ENCODE results near the gene TMEM108.
A peak's percentile ranks its signal among the peaks of the same experiment; 100 is the strongest.

The TMEM108 gene

DNA sequence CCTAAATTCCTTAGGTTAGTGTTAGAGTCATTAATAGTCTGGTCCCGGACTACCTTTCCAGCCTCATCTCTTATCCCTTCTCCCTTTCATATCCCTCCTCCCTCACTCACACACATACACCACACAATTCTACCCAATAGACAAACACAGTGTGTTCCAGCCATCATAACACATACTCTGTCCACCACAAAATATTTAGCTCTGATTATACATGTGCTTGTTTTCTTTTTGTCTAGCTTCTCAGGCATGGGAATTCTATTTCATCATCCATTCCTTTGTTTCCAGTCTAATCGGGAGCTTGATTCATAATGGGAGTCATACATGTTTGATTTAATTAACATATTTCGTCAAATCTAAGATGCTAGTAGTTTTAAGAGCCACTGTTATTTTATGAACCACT is 199.8 kb downstream of the TMEM108 start:
- DNase-seq: no peak

DNA sequence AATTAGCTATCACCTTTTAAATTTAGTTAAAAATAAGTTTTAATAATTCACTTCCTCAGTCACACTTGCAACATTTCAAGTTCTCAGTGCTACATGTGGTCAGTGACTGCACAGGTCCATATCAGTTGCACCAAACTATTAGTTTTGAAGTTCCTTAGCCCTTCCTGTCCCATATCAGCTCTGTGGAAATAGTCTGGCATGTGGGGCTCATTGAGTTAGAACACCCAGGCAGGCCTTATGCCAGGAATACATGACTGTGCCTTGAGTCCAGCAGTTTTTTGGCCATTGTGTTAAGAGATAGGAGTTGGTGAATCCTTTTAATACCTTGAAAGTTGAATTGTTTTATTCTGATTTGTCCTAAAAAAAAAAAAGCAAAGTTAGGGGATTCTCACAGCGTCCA is 207.9 kb downstream of the TMEM108 start:
- DNase-seq: peak; percentile 26

DNA sequence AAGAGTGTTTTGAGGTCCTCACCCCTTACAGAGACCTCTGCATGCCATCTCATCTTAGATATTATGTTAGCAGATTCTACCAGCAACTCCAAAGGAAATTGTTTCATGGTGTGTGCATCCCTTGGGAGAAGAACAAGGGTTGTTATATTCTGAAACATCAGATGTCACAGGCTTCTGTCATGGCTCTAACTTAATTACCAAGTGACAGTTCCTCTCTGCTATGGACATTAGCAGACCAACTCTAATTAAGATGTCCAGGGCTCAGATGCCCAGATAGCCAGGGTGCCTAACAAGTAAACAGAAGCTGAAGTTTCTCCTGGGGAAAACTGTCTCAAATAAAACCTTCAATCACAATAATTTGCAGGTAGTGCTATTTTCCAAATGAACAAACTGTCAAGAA is 208.6 kb downstream of the TMEM108 start:
- no peak for DNase-seq

DNA sequence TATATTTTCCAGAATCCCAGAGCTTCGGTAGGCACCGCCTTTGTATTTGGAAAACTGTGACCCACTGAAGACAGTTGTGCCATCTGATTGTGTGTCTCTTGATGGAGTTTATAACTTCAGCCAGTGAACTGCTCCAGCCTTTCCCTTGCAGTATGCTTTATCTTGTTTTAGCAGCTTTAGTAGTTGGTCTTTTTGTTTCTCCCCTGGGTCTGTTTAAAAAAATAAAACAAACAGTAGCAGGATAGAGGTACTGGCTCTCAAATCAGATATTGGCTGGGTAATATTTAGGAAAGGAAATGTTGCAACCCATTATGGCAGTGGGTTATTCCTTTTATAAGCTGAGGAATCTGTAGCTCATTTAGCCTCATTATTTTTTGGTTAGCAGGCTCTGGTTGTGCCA is 210.2 kb downstream of the TMEM108 start:
- DNase-seq: peak; percentile 13

DNA sequence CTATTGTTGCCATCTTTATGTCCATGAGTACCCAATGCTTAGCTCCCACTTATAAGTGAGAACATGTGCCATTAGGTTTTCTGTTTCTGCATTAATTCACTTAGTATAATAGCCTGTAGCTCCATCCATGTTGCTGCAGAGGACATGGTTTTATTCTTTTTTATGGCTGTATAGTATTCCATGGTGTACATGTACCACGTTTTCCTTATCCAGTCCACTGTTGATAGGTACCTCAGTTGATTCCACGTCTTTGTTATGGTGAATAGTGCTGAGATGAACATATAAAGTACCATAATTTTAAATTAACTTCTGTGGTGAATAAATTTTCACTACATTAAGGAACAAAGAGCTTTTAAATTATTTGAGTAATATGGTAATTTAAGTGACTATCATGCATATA is 211.3 kb downstream of the TMEM108 start:
- DNase-seq: no peak

DNA sequence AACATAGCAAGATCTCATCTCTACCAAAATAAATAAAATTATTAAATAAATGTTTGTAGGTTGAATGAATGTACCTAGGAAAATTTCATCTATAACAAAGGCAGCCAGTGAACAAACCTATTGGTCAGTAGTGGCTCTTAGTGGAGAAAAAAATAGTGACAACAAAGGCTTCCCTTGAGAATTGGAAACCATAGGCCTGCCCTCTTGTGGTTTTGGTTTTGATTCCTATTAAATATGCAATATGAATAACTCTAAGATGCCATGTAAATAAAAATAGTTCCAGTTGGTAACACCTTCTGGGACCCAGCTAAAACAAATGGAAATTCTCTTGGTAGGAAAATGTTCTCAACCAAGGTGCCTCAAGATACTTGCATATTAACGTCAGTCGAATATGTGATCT is 216.0 kb downstream of the TMEM108 start:
- DNase-seq: no peak

DNA sequence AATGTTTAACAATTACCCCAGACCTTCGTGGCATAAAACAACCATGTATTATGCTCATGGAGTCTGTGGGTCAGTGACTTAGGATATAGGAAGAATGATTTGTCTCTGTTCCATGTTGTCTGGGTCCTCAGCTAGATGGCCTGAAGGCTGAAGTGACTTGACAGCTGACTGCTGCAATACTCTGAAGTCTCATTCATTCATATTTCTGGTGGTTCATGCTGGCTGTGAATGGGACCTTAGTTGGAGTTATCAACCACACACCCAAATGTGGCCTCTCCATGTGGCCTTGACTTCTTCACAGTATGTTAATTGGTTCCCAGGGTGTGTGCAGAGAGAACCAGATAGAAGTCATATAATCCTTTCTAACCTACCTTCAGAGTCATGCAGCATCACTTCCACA is 216.5 kb downstream of the TMEM108 start:
- no peak for DNase-seq

DNA sequence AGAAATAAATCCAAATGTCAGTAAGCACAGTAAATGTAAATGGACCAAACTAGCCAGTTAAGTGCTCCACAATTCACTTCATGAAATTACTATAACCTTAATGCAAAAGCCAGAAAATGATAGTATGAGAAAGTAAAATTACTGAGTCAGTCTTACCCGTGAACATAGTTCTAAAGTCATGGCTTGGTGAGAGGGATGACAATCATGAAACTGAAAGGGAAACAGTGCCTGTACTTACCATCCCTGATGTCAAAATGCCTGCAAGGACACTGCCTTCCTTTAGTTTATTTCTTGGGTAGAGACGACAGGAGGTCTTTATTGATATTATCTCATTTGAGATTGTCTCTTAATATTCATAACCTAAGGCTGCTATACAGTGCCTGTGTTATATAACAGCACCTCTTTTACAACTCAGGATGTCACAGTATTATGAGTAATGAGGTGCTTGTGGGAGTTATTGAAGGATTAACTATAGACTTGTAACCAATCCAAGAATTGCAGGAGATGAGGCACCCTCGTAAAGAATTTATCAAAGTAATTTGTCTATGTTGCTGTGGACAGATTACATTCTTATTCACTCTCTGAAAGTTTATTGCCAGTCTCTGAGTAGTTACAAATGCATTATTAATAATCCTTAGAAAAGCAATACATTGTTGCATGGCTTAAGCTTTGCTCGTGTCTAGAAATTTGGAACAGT is 218.7 kb downstream of the TMEM108 start:
- no peak for DNase-seq

DNA sequence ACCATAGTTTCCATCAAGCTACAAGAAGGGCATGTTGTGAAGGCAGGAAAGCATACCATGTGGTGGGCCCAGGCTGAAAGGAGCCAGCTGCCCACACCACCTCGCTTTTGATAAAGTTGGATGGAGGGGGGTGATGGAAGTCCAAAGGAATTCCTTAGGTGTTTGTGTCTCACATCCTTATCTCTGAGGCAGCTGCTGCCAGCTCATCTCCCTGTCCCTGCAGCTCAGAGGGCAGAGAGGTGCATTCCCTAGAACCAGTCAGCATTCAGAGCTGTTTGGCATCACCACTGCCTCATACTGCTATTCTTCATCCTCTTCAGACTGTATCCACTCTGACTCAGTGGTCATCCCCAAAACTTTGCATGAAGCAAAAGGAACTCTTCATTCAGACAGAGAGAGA is 220.2 kb downstream of the TMEM108 start:
- DNase-seq: no peak

DNA sequence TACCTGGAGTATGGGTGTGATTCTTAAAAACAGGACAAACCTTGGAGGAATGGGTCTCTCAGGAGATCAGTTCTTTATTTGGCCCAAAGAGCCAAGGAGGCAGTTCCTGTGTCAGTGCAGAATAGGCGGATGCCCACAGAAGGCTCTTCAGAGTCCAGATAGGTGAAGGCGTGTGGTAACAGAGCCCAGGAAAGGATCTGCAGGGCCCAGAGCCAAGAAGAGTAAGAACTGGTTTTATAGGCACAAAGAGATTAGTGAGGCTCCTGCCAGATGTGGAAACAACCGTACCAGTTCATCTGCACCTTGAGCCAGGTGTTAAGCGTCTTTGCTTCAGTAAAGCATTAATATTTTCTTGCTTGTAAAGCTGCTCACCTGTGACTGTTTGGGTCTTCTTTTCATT is 221.6 kb downstream of the TMEM108 start:
- no peak for DNase-seq

DNA sequence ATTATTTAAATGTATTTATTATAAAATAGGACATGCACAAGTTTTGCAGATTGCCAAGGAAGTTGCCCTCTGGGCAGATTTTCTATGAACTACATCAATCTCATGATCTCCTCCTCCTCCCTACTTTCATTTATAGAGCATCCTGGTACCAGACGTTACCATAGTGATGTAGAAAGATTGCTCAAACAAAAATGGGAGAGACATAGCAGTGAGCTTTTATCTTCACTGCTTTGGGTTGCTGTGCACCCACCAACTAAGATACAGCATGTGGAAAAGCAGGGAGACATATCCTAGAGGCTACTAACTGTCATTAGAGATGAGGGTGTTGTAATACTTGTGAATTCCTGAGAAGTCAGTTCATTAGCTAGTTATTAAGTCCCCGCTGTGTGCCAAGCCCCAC is 224.1 kb downstream of the TMEM108 start:
- no peak for DNase-seq

DNA sequence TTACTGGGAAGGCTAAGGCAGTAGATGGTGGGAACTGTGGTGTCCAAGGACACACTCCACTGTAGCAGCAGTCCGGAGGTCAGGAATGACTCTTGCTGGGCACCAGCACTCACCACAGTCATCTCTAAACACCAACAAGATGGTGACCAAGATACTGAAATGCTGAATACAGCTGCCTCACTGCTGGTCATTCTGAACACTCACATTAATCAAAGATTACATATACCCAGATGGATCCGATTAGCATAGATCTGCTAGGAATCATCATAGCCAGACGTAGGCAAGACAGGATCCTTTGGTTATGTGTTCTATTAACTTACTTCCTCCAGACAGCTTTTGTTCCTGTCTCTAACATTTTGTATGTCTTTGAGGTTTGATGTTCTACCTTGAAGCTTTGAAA is 226.7 kb downstream of the TMEM108 start:
- no peak for DNase-seq

DNA sequence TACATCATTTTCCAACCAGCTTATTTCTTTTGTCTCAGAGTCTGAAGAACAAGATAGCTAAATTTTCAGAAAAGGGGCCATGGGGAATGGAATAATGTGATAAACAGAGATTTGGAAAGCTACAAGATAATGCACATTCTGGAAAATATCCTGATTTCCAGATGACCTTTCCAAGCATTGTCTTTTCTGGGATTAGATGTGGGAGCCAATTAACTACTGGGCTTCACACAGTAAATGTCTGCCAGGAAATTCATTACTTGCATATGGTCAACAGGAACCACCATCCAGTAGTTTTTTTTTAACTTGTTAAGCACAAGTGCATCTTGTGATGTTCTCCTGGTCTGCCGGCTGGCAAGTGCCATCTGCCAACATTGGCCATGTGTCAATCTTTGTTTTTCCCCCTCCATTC is 230.5 kb downstream of the TMEM108 start:
- DNase-seq: no peak

DNA sequence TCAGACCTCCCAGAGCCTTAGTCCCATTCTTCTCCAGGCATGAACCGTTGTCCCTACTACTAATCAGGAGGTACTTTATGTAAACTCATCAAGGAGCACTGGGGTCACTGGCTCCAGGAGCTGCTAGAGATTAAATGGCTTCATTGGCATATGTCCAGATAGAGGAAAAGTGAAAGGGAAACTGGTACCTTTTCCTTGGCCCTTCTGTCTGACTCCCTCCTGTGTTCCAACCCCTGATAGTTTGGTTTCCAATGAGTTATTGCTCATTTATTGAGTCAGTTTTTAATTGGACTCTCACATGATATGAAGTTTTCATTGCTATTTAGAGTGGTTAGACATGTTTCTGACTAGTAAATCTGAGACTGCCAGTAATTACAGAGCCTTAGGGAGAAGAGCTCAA is 231.2 kb downstream of the TMEM108 start:
- DNase-seq: no peak

DNA sequence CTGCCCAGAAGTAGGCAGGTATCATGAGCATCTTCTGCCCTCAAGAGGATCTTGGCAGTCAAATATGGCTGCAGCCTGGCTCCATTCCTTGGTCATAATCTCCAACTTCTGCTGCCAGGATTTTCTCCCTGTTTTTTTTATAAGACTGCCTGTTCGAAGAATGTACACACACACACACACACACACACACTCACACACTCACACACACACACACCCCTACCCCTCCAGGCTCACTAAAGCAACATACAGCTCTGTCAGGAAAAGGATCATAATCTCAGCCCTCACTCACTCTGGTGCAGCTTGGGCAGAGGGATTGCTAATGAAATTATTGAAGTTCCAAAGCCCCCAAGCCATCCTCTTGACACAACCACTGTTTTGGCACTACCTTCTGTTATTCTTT is 232.4 kb downstream of the TMEM108 start:
- no peak for DNase-seq

DNA sequence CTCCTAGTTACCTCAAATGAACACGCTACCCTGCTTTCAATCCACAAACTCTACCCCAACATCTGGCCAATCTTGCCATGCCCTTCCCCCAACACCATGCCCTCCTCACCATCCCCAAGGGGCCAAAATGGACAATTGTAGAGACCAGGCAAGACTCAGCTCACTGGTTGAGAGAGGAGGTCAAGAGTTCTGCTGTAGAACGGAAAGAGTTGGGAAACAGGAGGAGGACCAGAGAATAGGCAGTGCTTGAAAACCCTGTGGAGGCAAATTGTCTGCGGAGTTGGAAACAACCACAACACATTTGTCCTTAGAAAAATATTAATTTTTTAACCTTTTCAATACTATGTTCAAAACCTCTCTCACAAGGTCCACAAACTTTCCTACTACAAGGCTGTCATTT is 232.9 kb downstream of the TMEM108 start:
- DNase-seq: no peak

DNA sequence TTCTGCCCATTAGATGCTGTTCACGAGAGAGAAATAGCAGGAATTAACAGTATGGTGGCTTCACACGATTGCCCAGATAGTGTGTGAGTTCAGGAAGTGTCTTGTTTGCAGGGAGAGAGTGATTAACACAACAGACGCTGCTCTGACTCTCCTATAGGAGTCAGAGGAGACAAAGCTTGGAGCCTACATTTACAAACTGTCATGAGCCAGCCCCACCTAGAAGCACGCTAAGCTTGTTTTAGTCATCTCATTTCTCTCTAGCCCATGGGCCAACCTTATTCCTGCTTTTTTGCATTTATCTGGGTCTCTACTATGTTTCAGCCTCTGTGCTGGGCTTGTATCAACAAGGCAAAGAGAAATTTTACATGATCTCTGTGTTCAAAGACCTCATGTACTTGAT is 233.3 kb downstream of the TMEM108 start:
- peak; percentile 29 for DNase-seq

DNA sequence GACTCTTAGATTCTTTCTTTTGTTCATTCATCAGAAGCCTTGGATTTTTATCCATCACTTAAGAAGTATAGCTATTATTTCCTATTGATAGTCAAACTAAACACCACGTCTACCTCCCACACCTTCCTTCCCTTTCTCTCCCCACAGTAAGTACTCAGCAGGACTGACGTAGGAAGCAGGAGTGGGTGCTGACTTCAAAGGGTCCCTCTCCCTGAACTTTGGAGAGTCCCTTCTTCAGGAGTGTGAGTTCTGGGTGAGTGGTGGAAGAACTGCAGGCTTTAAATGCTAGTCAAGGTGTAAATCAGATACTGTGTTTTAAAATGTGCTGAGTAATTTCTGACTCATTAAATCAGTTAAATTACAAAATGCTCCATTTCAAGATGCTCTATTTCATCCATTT is 235.2 kb downstream of the TMEM108 start:
- DNase-seq: no peak

DNA sequence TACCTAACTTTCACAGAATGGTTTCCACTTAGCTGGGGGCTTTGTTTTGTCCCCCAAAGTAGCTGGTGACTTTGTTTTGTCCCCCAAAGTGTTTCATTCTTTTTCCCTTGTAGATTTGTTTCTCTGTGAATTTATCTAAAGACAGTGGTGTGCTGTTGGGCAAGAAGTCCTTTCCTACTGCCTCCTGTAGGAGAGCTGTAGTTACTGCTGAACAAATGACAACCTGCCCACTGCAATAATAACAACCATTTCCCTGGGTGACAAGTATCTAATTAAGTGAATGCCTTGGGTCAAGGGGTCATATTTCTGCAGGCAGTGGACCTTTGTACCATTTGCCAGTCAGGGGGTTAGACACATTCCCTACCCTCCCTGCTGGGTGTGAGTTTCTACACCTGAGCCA is 236.3 kb downstream of the TMEM108 start:
- DNase-seq: no peak

DNA sequence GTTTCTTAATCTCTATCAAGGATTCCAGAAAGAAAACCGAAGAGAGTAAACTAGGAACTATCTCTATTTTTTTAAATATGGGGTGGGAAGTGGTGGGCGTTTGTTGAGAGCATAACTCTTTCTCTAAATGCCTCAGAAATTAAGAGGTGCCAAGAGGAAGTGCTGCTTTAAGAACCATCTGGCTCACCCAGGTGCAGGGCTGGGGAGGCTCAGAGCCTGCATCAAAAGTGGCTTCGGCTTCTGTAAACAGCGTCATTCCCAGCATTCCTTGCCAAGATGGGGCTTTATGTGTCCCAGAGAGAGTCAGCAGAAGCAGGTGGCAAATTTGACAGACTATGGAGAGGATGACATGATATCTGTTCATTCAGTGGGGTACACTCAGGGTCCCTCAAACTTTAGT is 238.4 kb downstream of the TMEM108 start:
- no peak for DNase-seq

DNA sequence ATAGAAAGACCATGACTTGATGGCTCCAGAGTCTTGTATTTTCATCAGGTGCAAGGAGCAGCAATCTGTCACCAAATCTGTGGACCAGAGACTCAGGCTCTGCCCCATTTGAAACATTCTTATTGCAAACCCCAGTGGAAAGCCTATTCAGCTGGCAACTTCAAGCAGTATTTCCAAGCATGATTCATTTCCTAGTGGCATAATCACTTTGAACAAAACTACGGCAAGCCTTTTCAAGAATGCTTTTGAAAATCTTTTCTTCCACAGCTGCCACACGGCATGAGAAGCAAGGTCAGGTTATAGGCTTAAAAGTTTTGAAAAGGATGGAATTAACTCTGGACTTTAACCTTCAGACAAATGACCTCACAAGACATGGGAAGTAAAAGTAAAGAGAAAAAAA is 239.6 kb downstream of the TMEM108 start:
- no peak for DNase-seq

DNA sequence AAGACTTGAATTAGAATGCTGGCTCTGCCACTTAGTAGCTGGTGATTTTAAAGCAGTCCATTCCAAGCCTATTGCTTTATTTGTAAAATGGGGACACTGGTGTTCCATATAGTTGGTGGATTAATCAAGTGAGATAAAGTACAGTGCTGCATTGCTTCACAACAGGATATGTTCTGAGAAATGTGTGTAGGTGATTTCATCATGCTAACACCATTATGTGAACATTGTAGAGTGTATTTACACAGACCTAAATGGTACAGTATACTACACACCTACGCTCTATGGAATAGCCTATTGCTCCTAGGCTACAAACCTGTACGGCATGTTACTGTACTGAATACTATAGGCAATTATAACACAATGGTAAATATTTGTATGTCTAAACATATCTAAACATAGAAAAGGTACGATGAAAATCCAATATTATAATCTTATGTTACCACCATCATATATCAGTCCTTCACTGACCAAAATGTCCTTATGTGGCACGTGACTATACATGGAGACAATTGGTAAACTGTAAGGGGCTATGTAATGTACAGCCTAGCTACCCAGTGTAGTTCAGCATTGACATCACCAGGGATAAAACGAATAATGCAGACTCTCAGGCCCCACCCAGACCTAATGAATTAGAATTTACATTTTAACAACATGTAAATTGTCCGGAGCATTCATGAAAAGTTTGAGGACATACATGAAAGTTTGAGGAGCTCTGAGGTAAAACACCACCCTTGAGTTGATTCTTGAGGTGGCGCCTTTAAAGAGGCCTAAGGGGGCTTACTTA is 240.3 kb downstream of the TMEM108 start:
- DNase-seq: no peak

DNA sequence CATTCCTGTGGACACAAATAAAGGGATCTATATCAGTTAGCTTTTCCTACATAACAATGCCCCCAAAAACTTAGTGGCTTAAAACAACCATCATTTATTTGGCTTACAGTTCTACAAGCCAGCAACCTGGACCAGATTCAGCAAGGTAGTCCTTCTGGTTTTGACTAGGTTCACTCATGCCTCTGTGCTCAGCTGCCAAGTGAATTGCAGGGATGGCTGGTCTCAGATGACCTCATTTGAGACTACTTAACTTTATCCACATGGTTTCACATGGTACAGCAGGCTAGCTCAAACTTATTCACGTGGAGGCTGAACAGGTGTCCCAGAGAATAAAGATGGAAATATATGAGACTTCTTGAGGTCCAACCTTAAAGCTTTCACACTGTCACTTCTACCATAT is 242.4 kb downstream of the TMEM108 start:
- DNase-seq: no peak

DNA sequence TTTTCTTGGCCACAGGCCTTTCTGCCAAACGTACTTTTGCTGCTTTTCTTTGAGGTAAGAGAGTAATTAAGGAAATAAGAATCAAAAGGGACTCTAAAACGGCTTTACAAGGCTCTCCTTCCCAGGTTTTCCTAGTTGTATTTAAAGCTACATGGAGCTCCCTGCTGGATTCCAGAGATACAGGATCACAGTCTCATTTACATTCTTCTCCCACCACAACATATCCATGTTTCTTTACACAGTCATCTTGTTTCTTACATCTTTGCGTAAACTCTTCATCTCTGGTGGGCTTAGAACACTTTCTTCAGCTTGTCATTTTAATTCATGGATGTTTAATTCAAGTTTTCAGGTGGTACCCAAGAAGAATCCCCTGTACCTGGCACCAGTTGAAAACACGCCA is 244.0 kb downstream of the TMEM108 start:
- no peak for DNase-seq

Data from hematopoietic multipotent progenitor cell treated with erythropoietin and hydrocortisone succinate and interleukin-3 and kit ligand, for 4 days (in vitro differentiated cells).